Psoas muscle (tissue), 8 donors: ENCODE measurements around the gene S1PR5. TPM values are rescaled to one million over a fixed set of nuclear protein-coding genes. Genes with fewer than 3 reads are reported as not detected.

Experiments used
- ATAC-seq, 4 donors: fragments of 200-7000 bp; cut with Tn5 transposase; one replicate each; pipeline ENCODE4 v1.9.1; 2020; ENCODE audit warnings: moderate library complexity in 3 of 4, mild to moderate bottlenecking in 2 of 4
- DNase-seq, 2 donors: peaks; one replicate each; pipeline ENCODE4 v3.0.0-alpha.2; 2020
- H3K27ac ChIP-seq: fragments of 200-600 bp; one replicate; pipeline ENCODE4 v1.8.0; 2022
- H3K27me3 ChIP-seq, 3 donors: fragments of 200-600 bp in 1 of 3; one replicate each; pipeline versions ENCODE4 v1.6.1 to v1.8.0; 2013 to 2022; ENCODE audit warnings: low read length in 2 of 3, mild to moderate bottlenecking in 2 of 3, moderate library complexity in 1 of 3; ENCODE audit not compliant: insufficient read depth in 3 of 3
- H3K36me3 ChIP-seq, 2 donors: fragments of 200-600 bp in 1 of 2; one replicate each; pipeline versions ENCODE4 v1.6.1 to v1.8.0; 2013 to 2022; ENCODE audit warnings: low read depth in 1 of 2, mild to moderate bottlenecking in 1 of 2, moderate library complexity in 1 of 2; ENCODE audit not compliant: insufficient read depth in 1 of 2
- H3K4me1 ChIP-seq: fragments of 200-600 bp; one replicate; pipeline ENCODE4 v1.8.0; 2022
- H3K4me3 ChIP-seq: fragments of 200-600 bp; one replicate; pipeline ENCODE4 v1.8.0; 2022; ENCODE audit warnings: mild to moderate bottlenecking
- H3K9me3 ChIP-seq: fragments of 200-600 bp; one replicate; pipeline ENCODE4 v1.8.0; 2022
- WGBS, 3 donors: extraction: QIAGEN DNeasy Blood & Tissue Kit; methylation state at CpG; one replicate each; pipeline versions ENCODE4 v1.1.6 to v1.1.7; 2013; 5-methylcytosine and 5-hydroxymethylcytosine counted together
- intact Hi-C, 2 donors: fragments of 100-400 bp; cut with DNase I; formaldehyde crosslinking; loops; one replicate each; pipeline versions ENCODE4 v1.11.0 to v1.14.2; 2022
- polyA plus RNA-seq, 3 donors: library from polyadenylated mRNA; stranded (reverse); fragments of 200-250 nt; gene quantifications; one replicate each; pipeline ENCODE4 v1.2.3, GENCODE V29; 2013
- total RNA-seq, 4 donors: library from RNA; stranded (reverse); fragmentation: NEBNext Ultra II Directional in 2 of 4; extraction: Animal tissue kit (Norgen Biotek cat#: 25700) in 2 of 4; gene quantifications; one replicate each; pipeline versions ENCODE4 v1.2.1 to v1.2.4, GENCODE V29; 2021 to 2023
- TF ChIP-seq, protein P1 (sequence below): fragments of 200-600 bp; IDR thresholded peaks from one replicate; pipeline ENCODE4 v1.8.0; 2022; ENCODE audit warnings: antibody characterized with exemption
- donor health status: healthy with polysubstance abuse.
- donor health status: DM: no; HTN: no; CAD: no; lungs with moderate emphysema.
- donor health status: Bipolar disorder and iron deficiency.
- donor health status: healthy.
- donor health status: DM: yes; HTN: yes; CAD: no.
- donor health status: DM: no; HTN: no; CAD: no.
- donor health status: DM: no; HTN: no; CAD: no.
- donor health status: DM: yes; HTN: yes; CAD: no.

S1PR5 gene
- total and polyA plus RNA-seq, 7 donors, result 0.07 to 0.30 (median 0.15) TPM

DNA sequence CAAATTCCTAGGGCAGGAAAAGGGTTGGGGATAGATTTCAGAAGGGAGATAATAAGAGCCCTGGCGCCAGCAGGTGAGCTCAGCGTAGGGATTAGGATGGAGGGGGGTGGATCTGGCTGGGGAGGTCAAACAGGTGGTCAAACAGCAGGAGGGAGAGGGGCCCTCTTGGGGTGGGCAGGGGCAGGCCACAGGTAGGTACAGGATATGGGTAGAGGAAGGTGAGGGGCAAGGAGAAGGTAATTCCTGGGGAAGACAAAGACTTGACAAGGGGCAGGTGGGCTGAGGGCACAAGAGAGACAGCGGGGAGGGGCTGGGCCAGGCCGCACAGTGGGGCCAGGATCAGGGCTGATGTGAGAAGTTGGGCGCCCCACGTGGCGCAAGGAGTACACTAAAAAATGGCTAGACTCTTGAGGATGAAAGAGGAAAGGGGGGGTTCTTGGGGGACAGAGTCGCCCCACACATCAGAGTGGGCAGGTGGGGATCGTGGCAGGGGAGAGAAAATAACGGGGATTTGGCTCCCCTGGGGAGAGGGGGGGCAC, 47.9 kb upstream of the S1PR5 start:
- Histone ChIP-seq H3K36me3 (peaks cover 0 to 31% of the 10 kb centered on the region in 2 donors), H3K4me1 (peaks cover 33% of the 10 kb centered on the region), H3K9me3 (no peaks in the 10 kb centered on the region), H3K27me3 (no peaks in the 10 kb centered on the region), H3K27ac (peak overlapping the region; percentile 82), H3K4me3 (peak overlapping the region; percentile 92)
- DNase-seq, result peak; percentile 52 to 67
- WGBS, 3 donors, result 17 to 33% (median 23%) methylated on average over 10 of the region's 10 CpGs
- TF ChIP-seq, protein P1, sequence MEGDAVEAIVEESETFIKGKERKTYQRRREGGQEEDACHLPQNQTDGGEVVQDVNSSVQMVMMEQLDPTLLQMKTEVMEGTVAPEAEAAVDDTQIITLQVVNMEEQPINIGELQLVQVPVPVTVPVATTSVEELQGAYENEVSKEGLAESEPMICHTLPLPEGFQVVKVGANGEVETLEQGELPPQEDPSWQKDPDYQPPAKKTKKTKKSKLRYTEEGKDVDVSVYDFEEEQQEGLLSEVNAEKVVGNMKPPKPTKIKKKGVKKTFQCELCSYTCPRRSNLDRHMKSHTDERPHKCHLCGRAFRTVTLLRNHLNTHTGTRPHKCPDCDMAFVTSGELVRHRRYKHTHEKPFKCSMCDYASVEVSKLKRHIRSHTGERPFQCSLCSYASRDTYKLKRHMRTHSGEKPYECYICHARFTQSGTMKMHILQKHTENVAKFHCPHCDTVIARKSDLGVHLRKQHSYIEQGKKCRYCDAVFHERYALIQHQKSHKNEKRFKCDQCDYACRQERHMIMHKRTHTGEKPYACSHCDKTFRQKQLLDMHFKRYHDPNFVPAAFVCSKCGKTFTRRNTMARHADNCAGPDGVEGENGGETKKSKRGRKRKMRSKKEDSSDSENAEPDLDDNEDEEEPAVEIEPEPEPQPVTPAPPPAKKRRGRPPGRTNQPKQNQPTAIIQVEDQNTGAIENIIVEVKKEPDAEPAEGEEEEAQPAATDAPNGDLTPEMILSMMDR, result no peak
- peak in 2 of 4 donors; percentile 9 to 25 for ATAC-seq
- intact Hi-C loops, result loop anchor here in 1 of 2 donors (5.0 kb wide), 2 partner anchors 63 to 163 kb away; partner anchors contain the start of genes CDC37 and KEAP1

DNA sequence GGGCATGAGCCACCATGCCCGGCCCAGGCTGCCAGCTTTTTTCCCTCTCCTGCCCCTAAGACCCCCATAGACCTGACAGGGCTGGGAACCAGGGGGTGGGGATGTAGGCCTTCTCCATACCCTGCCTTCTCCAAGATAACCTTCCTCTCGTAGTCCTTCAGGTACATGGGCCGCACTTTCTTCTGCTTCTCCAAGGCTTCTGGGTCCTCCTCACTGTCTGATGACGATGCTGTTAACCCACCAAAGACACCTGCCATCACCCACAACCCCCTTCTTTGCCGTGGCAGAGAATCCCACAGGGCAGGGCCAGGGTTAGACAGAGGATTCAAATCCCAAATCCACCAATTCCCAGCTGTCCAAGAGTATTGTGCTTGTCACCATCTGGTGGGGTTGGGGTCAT, 45.4 kb upstream of the S1PR5 start:
- H3K4me1 ChIP-seq, result peaks cover 19% of the 10 kb centered on the region
- H3K27ac ChIP-seq, result no peak overlapping the region
- no peaks in the 10 kb centered on the region for H3K27me3 ChIP-seq
- intact Hi-C loops, result no loop called here
- H3K36me3 ChIP-seq, result peaks cover 0 to 56% of the 10 kb centered on the region in 2 donors
- ATAC-seq (no peak), DNase-seq (no peak)
- no peak overlapping the region for H3K4me3 ChIP-seq
- TF ChIP-seq, protein P1, result no peak
- H3K9me3 ChIP-seq, result no peaks in the 10 kb centered on the region
- 82 to 87% (median 86%) methylated on average over 5 of the region's 5 CpGs for WGBS, 3 donors

DNA sequence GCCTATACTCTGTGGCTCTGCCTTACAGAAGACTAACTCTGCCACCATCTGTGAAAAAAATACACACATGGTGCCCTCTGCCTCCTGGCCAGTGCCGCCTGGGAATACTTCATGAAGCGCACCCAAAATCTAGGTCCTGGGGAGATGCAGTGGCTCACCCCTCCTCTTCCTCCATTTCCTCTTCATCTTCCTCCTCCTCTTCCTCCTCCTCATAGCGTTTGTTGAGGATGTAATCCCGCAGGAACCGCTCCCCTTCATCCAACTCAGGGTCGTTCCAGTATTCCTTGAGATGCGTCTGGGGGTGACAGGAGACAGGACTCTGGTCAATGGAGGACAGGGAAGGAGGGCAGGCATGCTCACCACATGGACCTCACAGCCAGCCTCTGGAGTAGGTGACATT, 42.9 kb upstream of the S1PR5 start:
- no peaks in the 10 kb centered on the region for H3K27me3 ChIP-seq
- H3K36me3 ChIP-seq, result peaks cover 0 to 76% of the 10 kb centered on the region in 2 donors
- no peak overlapping the region for H3K4me3 ChIP-seq
- WGBS, 3 donors, result 85 to 93% (median 86%) methylated on average over 7 of the region's 7 CpGs
- H3K9me3 ChIP-seq, result no peaks in the 10 kb centered on the region
- H3K4me1 ChIP-seq, result peaks cover 6% of the 10 kb centered on the region
- no peak overlapping the region for H3K27ac ChIP-seq
- TF ChIP-seq, protein P1, result no peak
- intact Hi-C loops, result no loop called here
- no peak for ATAC-seq
- no peak for DNase-seq

DNA sequence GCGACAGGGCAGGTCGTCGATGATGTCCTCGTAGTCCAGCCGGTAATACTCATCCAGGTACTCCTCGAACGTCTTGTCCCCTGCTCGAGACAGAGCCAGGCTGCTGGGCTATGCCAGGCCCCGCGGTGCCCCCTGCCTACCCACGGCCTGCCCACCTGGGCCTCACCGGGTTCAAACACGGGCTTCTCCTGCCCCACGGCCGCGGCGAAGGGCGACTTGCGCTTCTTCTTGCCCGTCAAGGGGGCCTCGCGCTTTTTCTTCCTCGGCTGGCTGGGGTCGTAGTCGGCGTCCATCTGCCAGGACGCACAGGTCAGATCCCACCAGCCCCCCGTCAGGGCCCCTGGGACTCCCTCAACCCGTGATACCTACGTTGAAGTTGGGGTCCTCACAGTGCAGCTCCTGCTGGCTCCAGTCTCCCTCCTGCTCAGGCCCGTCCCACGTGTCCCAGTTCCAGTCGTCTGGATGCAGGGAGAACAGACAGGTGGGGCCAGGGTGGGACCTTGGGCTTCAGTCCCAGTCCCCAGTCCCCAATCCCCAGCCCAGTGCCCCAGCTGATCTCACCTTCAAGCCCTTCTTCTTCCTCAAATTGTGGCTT, 40.5 kb upstream of the S1PR5 start:
- Histone ChIP-seq H3K9me3 (no peaks in the 10 kb centered on the region), H3K27me3 (no peaks in the 10 kb centered on the region), H3K27ac (no peak overlapping the region), H3K4me3 (no peak overlapping the region), H3K36me3 (peaks cover 7 to 95% of the 10 kb centered on the region in 2 donors), H3K4me1 (no peaks in the 10 kb centered on the region)
- WGBS, 3 donors, result 89 to 93% (median 90%) methylated on average over 31 to 33 of the region's 33 CpGs
- intact Hi-C loops, result no loop called here
- DNase-seq (peak in 1 of 2 donors; percentile 54), ATAC-seq (peak in 1 of 4 donors; percentile 2)
- TF ChIP-seq, protein P1, result no peak

DNA sequence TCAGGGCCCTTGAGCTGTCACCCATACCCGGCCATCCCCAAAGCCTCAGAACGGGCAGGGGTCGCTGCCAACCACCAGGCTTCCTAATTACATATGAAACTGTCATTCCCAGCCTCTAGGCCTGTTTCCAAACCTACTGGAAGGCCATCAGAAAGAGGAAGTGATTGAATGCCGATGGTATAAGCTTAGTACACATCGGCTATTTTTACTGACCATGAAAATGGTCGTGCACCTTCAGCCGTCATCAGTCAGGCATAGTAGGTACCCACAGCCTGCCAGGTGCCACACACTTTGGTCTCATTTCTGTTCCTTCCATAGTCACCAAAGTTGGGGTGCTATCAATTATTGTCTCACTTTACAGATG, 38.3 kb upstream of the S1PR5 start:
- Histone ChIP-seq H3K27me3 (no peaks in the 10 kb centered on the region), H3K4me1 (no peaks in the 10 kb centered on the region), H3K4me3 (no peak overlapping the region), H3K9me3 (no peaks in the 10 kb centered on the region), H3K36me3 (peaks cover 7 to 100% of the 10 kb centered on the region in 2 donors), H3K27ac (no peak overlapping the region)
- DNase-seq, result no peak
- 51 to 69% (median 56%) methylated on average over 7 of the region's 7 CpGs for WGBS, 3 donors
- intact Hi-C loops, result no loop called here
- peak in 1 of 4 donors; percentile 4 for ATAC-seq
- TF ChIP-seq, protein P1, result no peak
